WTC11 (cell line): ENCODE data around the gene PIK3IP1. TPM values are rescaled to one million over a fixed set of nuclear protein-coding genes. Genes with fewer than 3 reads are reported as not detected.

ENCODE experiments used
- ATAC-seq: fragments of 200-7000 bp; cut with Tn5 transposase; 2 replicates; pipeline ENCODE4 v1.10.0; 2021; ENCODE audit warnings: mild to moderate bottlenecking, moderate library complexity
- CTCF ChIA-PET: fragments of 300-600 bp; sonication (Branson Sonifier 250); formaldehyde crosslinking; loops from one replicate; lab custom pipeline; 2021; ENCODE audit warnings: antibody characterized with exemption; lab: Charles Lee
- POLR2A ChIA-PET: fragments of 350-600 bp; sonication (Branson Sonifier 250); formaldehyde crosslinking; loops from one replicate; lab custom pipeline; 2021; ENCODE audit warnings: antibody characterized with exemption; lab: Charles Lee
- DNase-seq: peaks from one replicate; pipeline ENCODE4 v3.0.0; 2021; ENCODE audit warnings: low spot score
- H3K27ac Mint-ChIP-seq: 2 replicates; pipeline ENCODE4 v1.8.0; 2021; ENCODE audit warnings: mixed read lengths
- H3K27me3 Mint-ChIP-seq: 2 replicates; pipeline ENCODE4 v1.8.0; 2021; ENCODE audit warnings: low read depth, mild to moderate bottlenecking, moderate library complexity, mixed read lengths
- H3K36me3 Mint-ChIP-seq: 2 replicates; pipeline ENCODE4 v1.8.0; 2021; ENCODE audit warnings: mixed read lengths
- H3K4me1 Mint-ChIP-seq: 2 replicates; pipeline ENCODE4 v1.8.0; 2022; ENCODE audit warnings: mixed read lengths
- H3K4me3 Mint-ChIP-seq: 2 replicates; pipeline ENCODE4 v1.8.0; 2021; ENCODE audit warnings: mild to moderate bottlenecking, moderate library complexity, mixed read lengths
- H3K9me3 Mint-ChIP-seq: 2 replicates; pipeline ENCODE4 v1.8.0; 2021; ENCODE audit warnings: mixed read lengths
- CDX4 ChIP-seq: fragments of 250-450 bp; sonication (Bioruptor Pico); IDR thresholded peaks from 2 replicates; pipeline ENCODE4 v1.9.0; 2021; ENCODE audit warnings: moderate library complexity, mild to moderate bottlenecking, inconsistent platforms, borderline replicate concordance
- CREM ChIP-seq: sonication (generic); formaldehyde crosslinking; IDR thresholded peaks from 2 replicates; pipeline ENCODE4 v1.8.1; 2022; ENCODE audit warnings: mild to moderate bottlenecking, missing genetic modification reagents, moderate library complexity
- E2F4 ChIP-seq: sonication (generic); formaldehyde crosslinking; IDR thresholded peaks from 2 replicates; pipeline ENCODE4 v1.8.1; 2022; ENCODE audit warnings: low read depth, mild to moderate bottlenecking, moderate library complexity, missing genetic modification reagents, borderline replicate concordance
- FOXJ3 ChIP-seq: sonication (generic); formaldehyde crosslinking; IDR thresholded peaks from 2 replicates; pipeline ENCODE4 v1.9.0; 2021; ENCODE audit warnings: missing genetic modification reagents, mild to moderate bottlenecking, borderline replicate concordance
- GTF2I ChIP-seq: fragments of 250-450 bp; sonication (Bioruptor Pico); conservative IDR thresholded peaks from 2 replicates; pipeline ENCODE4 v1.4.0; 2021; ENCODE audit warnings: mild to moderate bottlenecking
- SMAD4 ChIP-seq: sonication (generic); formaldehyde crosslinking; IDR thresholded peaks from 2 replicates; pipeline ENCODE4 v1.8.0; 2022; ENCODE audit warnings: mild to moderate bottlenecking, missing genetic modification reagents
- TP53 ChIP-seq: sonication (generic); formaldehyde crosslinking; IDR thresholded peaks from 2 replicates; pipeline ENCODE4 v1.8.1; 2023; ENCODE audit warnings: mild to moderate bottlenecking, missing genetic modification reagents
- USF1 ChIP-seq: sonication (generic); formaldehyde crosslinking; IDR thresholded peaks from 2 replicates; pipeline ENCODE4 v1.8.0; 2022; ENCODE audit warnings: mild to moderate bottlenecking, missing genetic modification reagents
- ZBTB21 ChIP-seq: sonication (generic); formaldehyde crosslinking; IDR thresholded peaks from 2 replicates; pipeline ENCODE4 v1.8.1; 2023; ENCODE audit warnings: mild to moderate bottlenecking, missing genetic modification reagents, borderline replicate concordance
- ZNF121 ChIP-seq: sonication (generic); formaldehyde crosslinking; IDR thresholded peaks from 2 replicates; pipeline ENCODE4 v1.8.0; 2023; ENCODE audit warnings: missing genetic modification reagents
- ZNF232 ChIP-seq: sonication (generic); formaldehyde crosslinking; IDR thresholded peaks from 2 replicates; pipeline ENCODE4 v1.8.0; 2022; ENCODE audit warnings: mild to moderate bottlenecking, missing genetic modification reagents
- ZNF416 ChIP-seq: fragments of 250-450 bp; sonication (Bioruptor Pico); IDR thresholded peaks from 2 replicates; pipeline ENCODE4 v1.9.0; 2021; ENCODE audit warnings: mild to moderate bottlenecking, inconsistent platforms
- total RNA-seq: library from RNA; stranded (reverse); gene quantifications from 3 replicates; pipeline ENCODE4 v1.2.3, GENCODE V29; 2021
- TF ChIP-seq, protein P1 (sequence below): sonication (generic); formaldehyde crosslinking; IDR thresholded peaks from 2 replicates; pipeline ENCODE4 v1.8.0; 2023; ENCODE audit warnings: missing genetic modification reagents
- TF ChIP-seq, protein P2 (sequence below): sonication (generic); formaldehyde crosslinking; IDR thresholded peaks from 2 replicates; pipeline ENCODE4 v1.8.0; 2022; ENCODE audit warnings: missing genetic modification reagents
- TF ChIP-seq, protein P3 (sequence below): sonication (generic); formaldehyde crosslinking; conservative IDR thresholded peaks from 2 replicates; pipeline ENCODE4 v1.8.1; 2023; ENCODE audit warnings: mild to moderate bottlenecking, low read depth, missing genetic modification reagents, moderate library complexity

The PIK3IP1 gene
- total RNA-seq, 1 experiment from 2014 or later = 2.0 TPM

DNA sequence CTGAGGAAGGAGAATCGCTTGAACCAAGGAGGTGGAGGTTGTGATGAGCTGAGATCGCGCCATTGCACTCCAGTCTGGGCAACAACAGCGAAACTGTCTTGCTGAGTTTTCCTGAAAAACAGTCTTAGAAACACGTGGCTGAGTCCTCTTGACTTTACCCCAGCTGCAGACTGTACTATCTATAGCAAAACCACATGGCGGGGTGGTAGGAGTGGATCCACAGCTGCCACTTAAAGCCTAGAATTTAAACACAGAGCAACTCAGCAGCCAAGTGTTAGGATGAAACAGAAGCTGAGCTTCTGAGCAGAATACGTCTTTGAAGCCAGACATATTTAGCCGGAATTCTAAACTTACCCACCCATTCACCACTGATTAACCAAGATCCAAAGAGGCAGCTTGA lies 39.7 kb upstream of the PIK3IP1 start (continued):
- TF ChIP-seq E2F4 = no peak
- no peak for TF ChIP-seq SMAD4 (CRISPR knock-in tag)
- TF ChIP-seq ZNF232 (CRISPR knock-in tag) = no peak
- TF ChIP-seq CREM (CRISPR knock-in tag) = no peak

DNA sequence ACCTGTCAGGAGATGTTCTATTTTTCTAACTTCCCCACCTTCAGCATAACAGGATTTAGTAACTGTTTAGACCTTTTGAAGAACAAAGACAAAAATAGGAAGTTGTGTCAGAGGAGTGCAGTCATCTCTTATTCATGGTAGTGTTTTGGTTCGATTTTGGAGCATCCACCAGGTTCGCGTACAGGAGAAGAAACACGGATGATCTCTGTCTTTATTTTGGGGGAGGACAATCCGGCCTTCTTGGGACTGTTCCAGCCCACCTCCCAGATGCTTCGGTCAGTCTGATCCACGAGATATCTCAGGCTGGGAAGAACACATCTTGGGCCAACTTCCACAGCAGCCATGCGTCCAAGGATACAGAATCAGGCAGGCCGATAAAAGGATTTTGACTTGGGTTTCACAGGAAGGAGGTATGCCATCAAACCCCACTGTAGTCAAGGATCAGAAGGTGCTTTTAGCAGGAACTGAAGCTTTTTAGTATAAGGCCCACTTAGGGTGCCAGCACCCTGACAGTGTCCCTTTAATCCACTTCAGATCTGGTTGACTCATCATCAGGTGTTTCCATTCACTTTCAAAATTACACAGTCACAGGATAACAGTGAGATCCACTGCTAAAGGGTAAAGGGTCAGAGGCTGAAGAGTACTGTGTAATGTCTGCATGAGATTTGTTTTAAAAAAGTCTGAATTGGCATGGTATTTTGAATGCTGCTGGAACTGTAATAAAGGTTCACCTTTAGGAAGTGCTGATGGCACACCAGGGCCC lies 37.3 kb upstream of the PIK3IP1 start:
- DNase-seq = no peak
- Mint-ChIP-seq H3K9me3 (no peaks in the 10 kb centered on the region), H3K27me3 (no peaks in the 10 kb centered on the region), H3K4me1 (no peaks in the 10 kb centered on the region), H3K36me3 (peaks cover 90% of the 10 kb centered on the region), H3K4me3 (no peak overlapping the region), H3K27ac (no peak overlapping the region)
- no peak for ATAC-seq
- no peak for TF ChIP-seq FOXJ3 (CRISPR knock-in tag)
- no peak for TF ChIP-seq ZBTB21 (CRISPR knock-in tag)
- no peak for TF ChIP-seq ZNF416 (CRISPR knock-in tag)
- TF ChIP-seq CDX4 (CRISPR knock-in tag) = no peak
- TF ChIP-seq USF1 (CRISPR knock-in tag) = no peak
- TF ChIP-seq ZNF121 (CRISPR knock-in tag) = no peak
- TF ChIP-seq, protein P1, sequence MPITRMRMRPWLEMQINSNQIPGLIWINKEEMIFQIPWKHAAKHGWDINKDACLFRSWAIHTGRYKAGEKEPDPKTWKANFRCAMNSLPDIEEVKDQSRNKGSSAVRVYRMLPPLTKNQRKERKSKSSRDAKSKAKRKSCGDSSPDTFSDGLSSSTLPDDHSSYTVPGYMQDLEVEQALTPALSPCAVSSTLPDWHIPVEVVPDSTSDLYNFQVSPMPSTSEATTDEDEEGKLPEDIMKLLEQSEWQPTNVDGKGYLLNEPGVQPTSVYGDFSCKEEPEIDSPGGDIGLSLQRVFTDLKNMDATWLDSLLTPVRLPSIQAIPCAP (CRISPR knock-in tag) = no peak
- TF ChIP-seq TP53 = no peak
- CTCF ChIA-PET = interaction anchor here (0.9 kb wide), 1 partner anchor 16 kb away, joined by 3 read pairs; no protein-coding TSS in a partner anchor
- POLR2A ChIA-PET = no interaction called here

- ATAC-seq (no peak; the same call in 1 of the 2 replicates), DNase-seq (no peak)
- no peak for TF ChIP-seq GTF2I (CRISPR knock-in tag)
- TF ChIP-seq, protein P2, sequence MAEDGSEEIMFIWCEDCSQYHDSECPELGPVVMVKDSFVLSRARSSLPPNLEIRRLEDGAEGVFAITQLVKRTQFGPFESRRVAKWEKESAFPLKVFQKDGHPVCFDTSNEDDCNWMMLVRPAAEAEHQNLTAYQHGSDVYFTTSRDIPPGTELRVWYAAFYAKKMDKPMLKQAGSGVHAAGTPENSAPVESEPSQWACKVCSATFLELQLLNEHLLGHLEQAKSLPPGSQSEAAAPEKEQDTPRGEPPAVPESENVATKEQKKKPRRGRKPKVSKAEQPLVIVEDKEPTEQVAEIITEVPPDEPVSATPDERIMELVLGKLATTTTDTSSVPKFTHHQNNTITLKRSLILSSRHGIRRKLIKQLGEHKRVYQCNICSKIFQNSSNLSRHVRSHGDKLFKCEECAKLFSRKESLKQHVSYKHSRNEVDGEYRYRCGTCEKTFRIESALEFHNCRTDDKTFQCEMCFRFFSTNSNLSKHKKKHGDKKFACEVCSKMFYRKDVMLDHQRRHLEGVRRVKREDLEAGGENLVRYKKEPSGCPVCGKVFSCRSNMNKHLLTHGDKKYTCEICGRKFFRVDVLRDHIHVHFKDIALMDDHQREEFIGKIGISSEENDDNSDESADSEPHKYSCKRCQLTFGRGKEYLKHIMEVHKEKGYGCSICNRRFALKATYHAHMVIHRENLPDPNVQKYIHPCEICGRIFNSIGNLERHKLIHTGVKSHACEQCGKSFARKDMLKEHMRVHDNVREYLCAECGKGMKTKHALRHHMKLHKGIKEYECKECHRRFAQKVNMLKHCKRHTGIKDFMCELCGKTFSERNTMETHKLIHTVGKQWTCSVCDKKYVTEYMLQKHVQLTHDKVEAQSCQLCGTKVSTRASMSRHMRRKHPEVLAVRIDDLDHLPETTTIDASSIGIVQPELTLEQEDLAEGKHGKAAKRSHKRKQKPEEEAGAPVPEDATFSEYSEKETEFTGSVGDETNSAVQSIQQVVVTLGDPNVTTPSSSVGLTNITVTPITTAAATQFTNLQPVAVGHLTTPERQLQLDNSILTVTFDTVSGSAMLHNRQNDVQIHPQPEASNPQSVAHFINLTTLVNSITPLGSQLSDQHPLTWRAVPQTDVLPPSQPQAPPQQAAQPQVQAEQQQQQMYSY (CRISPR knock-in tag) = no peak
- TF ChIP-seq, protein P3, sequence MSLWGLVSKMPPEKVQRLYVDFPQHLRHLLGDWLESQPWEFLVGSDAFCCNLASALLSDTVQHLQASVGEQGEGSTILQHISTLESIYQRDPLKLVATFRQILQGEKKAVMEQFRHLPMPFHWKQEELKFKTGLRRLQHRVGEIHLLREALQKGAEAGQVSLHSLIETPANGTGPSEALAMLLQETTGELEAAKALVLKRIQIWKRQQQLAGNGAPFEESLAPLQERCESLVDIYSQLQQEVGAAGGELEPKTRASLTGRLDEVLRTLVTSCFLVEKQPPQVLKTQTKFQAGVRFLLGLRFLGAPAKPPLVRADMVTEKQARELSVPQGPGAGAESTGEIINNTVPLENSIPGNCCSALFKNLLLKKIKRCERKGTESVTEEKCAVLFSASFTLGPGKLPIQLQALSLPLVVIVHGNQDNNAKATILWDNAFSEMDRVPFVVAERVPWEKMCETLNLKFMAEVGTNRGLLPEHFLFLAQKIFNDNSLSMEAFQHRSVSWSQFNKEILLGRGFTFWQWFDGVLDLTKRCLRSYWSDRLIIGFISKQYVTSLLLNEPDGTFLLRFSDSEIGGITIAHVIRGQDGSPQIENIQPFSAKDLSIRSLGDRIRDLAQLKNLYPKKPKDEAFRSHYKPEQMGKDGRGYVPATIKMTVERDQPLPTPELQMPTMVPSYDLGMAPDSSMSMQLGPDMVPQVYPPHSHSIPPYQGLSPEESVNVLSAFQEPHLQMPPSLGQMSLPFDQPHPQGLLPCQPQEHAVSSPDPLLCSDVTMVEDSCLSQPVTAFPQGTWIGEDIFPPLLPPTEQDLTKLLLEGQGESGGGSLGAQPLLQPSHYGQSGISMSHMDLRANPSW (CRISPR knock-in tag) = no peak
- TF ChIP-seq, protein P1 (CRISPR knock-in tag) = no peak
- POLR2A ChIA-PET = no interaction called here
- Mint-ChIP-seq H3K27me3 (no peaks in the 10 kb centered on the region), H3K4me1 (no peaks in the 10 kb centered on the region), H3K27ac (no peak overlapping the region), H3K36me3 (peaks cover 84% of the 10 kb centered on the region), H3K4me3 (no peak overlapping the region), H3K9me3 (no peaks in the 10 kb centered on the region)
- CTCF ChIA-PET = no interaction called here
Observed at GRCh38 chr22:31329029-31329428, 36.7 kb upstream of the PIK3IP1 start.
